HFFc6 (cell line): ENCODE data around the gene GATA3. TPM values are rescaled to one million over a fixed set of nuclear protein-coding genes. Genes with fewer than 3 reads are reported as not detected.
A peak's percentile ranks its signal among the peaks of the same experiment; 100 is the strongest.

Experiments
- DNase-seq: peaks from one replicate; pipeline ENCODE4 v3.0.0-alpha.2; 2018
- H3K27ac Mint-ChIP-seq: 2 replicates; pipeline ENCODE4 v1.8.0; 2020; ENCODE audit warnings: mild to moderate bottlenecking, mixed read lengths
- H3K27me3 Mint-ChIP-seq: 2 replicates; pipeline ENCODE4 v1.8.0; 2021; ENCODE audit warnings: mild to moderate bottlenecking, moderate library complexity, mixed read lengths; ENCODE audit not compliant: insufficient read depth
- H3K36me3 Mint-ChIP-seq: 2 replicates; pipeline ENCODE4 v1.8.0; 2021; ENCODE audit warnings: low read depth, mixed read lengths
- H3K4me1 Mint-ChIP-seq: 2 replicates; pipeline ENCODE4 v1.8.0; 2020; ENCODE audit warnings: low read depth, mixed read lengths
- H3K4me3 Mint-ChIP-seq: 2 replicates; pipeline ENCODE4 v1.8.0; 2020; ENCODE audit warnings: mild to moderate bottlenecking, moderate library complexity, mixed read lengths
- H3K9me3 Mint-ChIP-seq: 2 replicates; pipeline ENCODE4 v1.8.0; 2020; ENCODE audit warnings: mild to moderate bottlenecking, mixed read lengths
- total RNA-seq, 6 experiments: library from RNA; stranded (reverse); fragmentation: NEBNext Ultra II Directional; extraction: Animal tissue kit (Norgen Biotek cat#: 25700); gene quantifications; 2 replicates in 1 of 6; 3 replicates in 5 of 6; pipeline ENCODE4 v1.2.3, GENCODE V29; 2021
- TF ChIP-seq, protein P1 (sequence below): fragments of 200-600 bp; sonication (generic); IDR thresholded peaks from 2 replicates; pipeline ENCODE4 v1.5.0; 2021; ENCODE audit warnings: antibody characterized with exemption, mild to moderate bottlenecking

GATA3 gene
- total RNA-seq, 6 experiments from 2014 or later: 0.07 to 0.43 (median 0.16) TPM; not detected in 2

- H3K27ac Mint-ChIP-seq: no peak overlapping the region
- H3K27me3 Mint-ChIP-seq: peaks cover 64% of the 10 kb centered on the region
- no peaks in the 10 kb centered on the region for H3K9me3 Mint-ChIP-seq
- H3K4me3 Mint-ChIP-seq: no peak overlapping the region
- H3K36me3 Mint-ChIP-seq: 0 out of 2 replicates have a peak, but pooled peaks cover 9% of the 10 kb centered on the region
- H3K4me1 Mint-ChIP-seq: peaks cover 34% of the 10 kb centered on the region
- no peak for DNase-seq
- TF ChIP-seq, protein P1, sequence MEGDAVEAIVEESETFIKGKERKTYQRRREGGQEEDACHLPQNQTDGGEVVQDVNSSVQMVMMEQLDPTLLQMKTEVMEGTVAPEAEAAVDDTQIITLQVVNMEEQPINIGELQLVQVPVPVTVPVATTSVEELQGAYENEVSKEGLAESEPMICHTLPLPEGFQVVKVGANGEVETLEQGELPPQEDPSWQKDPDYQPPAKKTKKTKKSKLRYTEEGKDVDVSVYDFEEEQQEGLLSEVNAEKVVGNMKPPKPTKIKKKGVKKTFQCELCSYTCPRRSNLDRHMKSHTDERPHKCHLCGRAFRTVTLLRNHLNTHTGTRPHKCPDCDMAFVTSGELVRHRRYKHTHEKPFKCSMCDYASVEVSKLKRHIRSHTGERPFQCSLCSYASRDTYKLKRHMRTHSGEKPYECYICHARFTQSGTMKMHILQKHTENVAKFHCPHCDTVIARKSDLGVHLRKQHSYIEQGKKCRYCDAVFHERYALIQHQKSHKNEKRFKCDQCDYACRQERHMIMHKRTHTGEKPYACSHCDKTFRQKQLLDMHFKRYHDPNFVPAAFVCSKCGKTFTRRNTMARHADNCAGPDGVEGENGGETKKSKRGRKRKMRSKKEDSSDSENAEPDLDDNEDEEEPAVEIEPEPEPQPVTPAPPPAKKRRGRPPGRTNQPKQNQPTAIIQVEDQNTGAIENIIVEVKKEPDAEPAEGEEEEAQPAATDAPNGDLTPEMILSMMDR: no peak
These were observed 6.0 kb upstream of the GATA3 start for GRCh38 chr10:8048281-8049008.

DNA sequence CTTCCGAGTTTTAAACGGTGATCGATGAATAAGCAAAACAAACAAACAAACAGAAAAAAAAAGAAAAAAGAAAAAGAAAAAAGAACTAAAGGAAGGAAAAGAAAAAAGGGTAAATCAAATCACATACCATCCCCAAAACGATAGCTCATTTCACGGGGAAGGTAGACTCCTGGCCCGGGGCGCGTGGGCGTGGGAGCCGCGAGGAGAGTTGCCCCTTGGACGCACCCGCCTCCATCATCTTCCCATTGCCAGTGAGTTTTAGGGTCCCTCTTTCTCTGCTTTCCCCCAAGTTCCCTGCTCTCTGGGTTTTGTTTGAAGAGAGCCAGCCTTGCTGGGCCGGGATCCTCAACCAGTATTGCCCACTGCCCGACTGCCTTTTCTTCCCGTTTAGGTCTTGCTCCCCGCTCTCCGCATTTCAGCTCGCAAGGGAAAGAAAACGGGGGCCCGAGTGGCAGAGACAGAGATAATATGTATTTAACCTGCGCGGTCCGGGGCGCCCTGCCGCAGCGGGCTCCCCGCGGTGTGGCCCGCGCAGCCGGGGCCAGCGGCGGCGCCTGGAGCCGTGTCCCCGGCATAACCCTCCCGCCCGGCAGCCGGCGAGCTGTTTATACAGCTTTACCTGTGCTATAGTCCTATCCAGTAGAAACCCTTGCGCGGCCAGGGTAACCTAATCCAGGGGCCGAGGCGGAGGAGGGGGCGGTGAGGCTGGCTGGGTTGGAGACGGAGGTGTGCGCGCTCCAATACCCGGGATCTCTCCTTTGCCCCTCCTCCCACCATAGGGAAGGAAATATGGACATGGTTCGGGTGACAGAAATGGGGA is 5.2 kb upstream of the GATA3 start:
- Mint-ChIP-seq H3K9me3 (no peaks in the 10 kb centered on the region; the same call in 1 of the 2 replicates), H3K27me3 (peaks cover 62% of the 10 kb centered on the region), H3K36me3 (0 out of 2 replicates have a peak, but pooled peaks cover 5% of the 10 kb centered on the region), H3K27ac (no peak overlapping the region), H3K4me1 (peaks cover 36% of the 10 kb centered on the region), H3K4me3 (no peak overlapping the region)
- DNase-seq: no peak
- TF ChIP-seq, protein P1: no peak

DNA sequence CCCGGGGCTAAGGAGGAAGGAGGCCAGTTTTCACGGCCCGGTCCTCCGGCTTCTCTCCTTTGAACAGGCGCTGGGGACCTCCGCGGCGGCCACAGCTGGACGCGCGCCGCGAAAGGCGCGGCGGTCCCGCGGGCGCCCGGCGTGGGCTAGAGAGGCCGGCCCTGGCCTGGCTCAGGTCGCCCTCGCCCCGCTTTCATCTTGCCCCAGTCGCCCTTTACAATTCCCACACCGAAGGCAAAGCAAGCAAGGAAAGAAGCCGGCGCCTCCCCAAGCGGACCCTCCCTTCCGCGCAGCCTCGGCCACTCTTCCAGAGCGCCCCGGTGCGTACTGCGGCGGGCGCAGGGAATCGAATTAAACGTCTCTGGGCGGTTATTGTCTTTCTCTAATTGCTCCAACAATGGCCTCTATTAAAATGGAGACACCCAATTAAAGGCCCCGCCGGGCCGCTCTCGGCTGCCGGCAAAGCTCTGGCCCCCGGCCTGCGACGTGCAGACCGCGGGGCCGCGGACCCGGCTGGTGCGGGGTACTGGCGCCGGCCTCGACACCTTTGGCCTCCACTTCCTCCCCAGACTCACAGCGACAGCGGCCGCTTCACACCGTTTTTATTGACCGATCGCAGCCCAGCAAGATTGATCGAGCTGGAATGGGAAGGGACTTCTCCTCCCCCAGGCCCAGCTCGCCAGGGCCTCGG is 4.5 kb upstream of the GATA3 start:
- Mint-ChIP-seq H3K27me3 (peaks cover 59% of the 10 kb centered on the region), H3K36me3 (0 out of 2 replicates have a peak, but pooled peaks cover 4% of the 10 kb centered on the region), H3K4me1 (peaks cover 34% of the 10 kb centered on the region), H3K4me3 (peak overlapping the region; percentile 61; the same call in 1 of the 2 replicates), H3K27ac (no peak overlapping the region), H3K9me3 (no peaks in the 10 kb centered on the region; the same call in 1 of the 2 replicates)
- no peak for DNase-seq
- TF ChIP-seq, protein P1: no peak

DNA sequence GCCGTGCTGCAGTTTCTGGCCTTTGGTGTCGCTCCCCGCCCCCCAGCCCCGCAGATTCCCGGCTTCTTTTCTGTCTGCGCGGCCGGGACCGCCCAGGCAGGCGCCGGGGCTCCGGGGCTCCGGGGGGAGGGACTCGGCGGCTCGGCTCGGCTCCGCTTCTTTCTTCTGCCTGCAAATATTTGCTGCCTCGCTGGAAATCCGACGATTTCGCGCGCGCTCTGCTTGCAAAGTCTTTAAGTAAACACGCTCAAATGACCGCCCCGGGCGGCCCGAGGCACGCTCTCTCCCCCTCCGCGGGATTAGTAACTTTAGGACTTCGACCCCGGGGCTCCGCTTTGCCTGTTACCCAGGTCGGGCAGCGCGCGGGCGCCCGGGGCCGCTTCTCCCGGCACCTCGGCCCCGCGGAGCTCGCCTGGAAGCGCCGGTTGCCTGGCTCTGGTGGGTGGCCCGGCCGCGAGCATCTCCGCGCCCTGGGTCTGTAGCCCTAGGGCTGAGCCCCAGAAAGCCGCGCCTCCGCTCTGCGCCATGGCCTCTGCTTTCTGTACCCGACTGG is 3.9 kb upstream of the GATA3 start:
- H3K9me3 Mint-ChIP-seq: no peaks in the 10 kb centered on the region; the same call in 1 of the 2 replicates
- no peak overlapping the region for H3K27ac Mint-ChIP-seq
- TF ChIP-seq, protein P1: no peak
- no peak for DNase-seq
- H3K4me1 Mint-ChIP-seq: peaks cover 28% of the 10 kb centered on the region
- H3K4me3 Mint-ChIP-seq: peak overlapping the region; percentile 61; the same call in 1 of the 2 replicates
- H3K27me3 Mint-ChIP-seq: peaks cover 55% of the 10 kb centered on the region
- H3K36me3 Mint-ChIP-seq: 0 out of 2 replicates have a peak, but pooled peaks cover 4% of the 10 kb centered on the region
